ENCODE data around the gene ENHO. TPM values are rescaled to one million over a fixed set of nuclear protein-coding genes. Genes with fewer than 3 reads are reported as not detected.

The ENHO gene
- total and polyA plus RNA-seq, 3 donors from 2014 or later: 24.7 to 31.2 (median 25.7) TPM

GRCh38 chr9:34559624-34560455 is 37.0 kb upstream of the ENHO start:
- WGBS, 2 donors: 24 to 44% methylated on average over 9 to 14 of the region's 21 CpGs

GRCh38 chr9:34558919-34559623 is 36.3 kb upstream of the ENHO start:
- DNase-seq: no peak
- no peaks in the 10 kb centered on the region for H3K9me3 ChIP-seq
- no peaks in the 10 kb centered on the region for H3K27me3 ChIP-seq
- H3K36me3 ChIP-seq (ENCODE audit: low read depth, missing control alignments): no peaks in the 10 kb centered on the region
- TF ChIP-seq, protein P1, sequence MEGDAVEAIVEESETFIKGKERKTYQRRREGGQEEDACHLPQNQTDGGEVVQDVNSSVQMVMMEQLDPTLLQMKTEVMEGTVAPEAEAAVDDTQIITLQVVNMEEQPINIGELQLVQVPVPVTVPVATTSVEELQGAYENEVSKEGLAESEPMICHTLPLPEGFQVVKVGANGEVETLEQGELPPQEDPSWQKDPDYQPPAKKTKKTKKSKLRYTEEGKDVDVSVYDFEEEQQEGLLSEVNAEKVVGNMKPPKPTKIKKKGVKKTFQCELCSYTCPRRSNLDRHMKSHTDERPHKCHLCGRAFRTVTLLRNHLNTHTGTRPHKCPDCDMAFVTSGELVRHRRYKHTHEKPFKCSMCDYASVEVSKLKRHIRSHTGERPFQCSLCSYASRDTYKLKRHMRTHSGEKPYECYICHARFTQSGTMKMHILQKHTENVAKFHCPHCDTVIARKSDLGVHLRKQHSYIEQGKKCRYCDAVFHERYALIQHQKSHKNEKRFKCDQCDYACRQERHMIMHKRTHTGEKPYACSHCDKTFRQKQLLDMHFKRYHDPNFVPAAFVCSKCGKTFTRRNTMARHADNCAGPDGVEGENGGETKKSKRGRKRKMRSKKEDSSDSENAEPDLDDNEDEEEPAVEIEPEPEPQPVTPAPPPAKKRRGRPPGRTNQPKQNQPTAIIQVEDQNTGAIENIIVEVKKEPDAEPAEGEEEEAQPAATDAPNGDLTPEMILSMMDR (IDR thresholded peaks at IDR 0.05): no peak
- no peak for TF ChIP-seq POLR2A (IDR thresholded peaks at IDR 0.05)
- H3K4me3 ChIP-seq: no peak overlapping the region
- peaks cover 20% of the 10 kb centered on the region for H3K4me1 ChIP-seq
- H3K27ac ChIP-seq: peak overlapping the region in 1 of 2 donors; percentile 30
- intact Hi-C loops (cut with DNase I; ENCODE audit: low total_unique reads): no loop called here
- WGBS, 2 donors: 55% methylated on average over 17 of the region's 17 CpGs; no CpG with 5 or more reads in 1 of the 2 donors

More at GRCh38 chr9:34559624-34560455, 37.0 kb upstream of the ENHO start:
- H3K9me3 ChIP-seq: no peaks in the 10 kb centered on the region
- H3K4me3 ChIP-seq: no peak overlapping the region
- no peak for TF ChIP-seq POLR2A (IDR thresholded peaks at IDR 0.05)
- TF ChIP-seq, protein P1 (IDR thresholded peaks at IDR 0.05): no peak
- peak; percentile 55 for DNase-seq
- intact Hi-C loops (cut with DNase I; ENCODE audit: low total_unique reads): no loop called here
- peak overlapping the region in 1 of 2 donors; percentile 30 for H3K27ac ChIP-seq
- no peaks in the 10 kb centered on the region for H3K36me3 ChIP-seq (ENCODE audit: low read depth, missing control alignments)
- H3K4me1 ChIP-seq: peaks cover 20% of the 10 kb centered on the region
- H3K27me3 ChIP-seq: no peaks in the 10 kb centered on the region

DNA sequence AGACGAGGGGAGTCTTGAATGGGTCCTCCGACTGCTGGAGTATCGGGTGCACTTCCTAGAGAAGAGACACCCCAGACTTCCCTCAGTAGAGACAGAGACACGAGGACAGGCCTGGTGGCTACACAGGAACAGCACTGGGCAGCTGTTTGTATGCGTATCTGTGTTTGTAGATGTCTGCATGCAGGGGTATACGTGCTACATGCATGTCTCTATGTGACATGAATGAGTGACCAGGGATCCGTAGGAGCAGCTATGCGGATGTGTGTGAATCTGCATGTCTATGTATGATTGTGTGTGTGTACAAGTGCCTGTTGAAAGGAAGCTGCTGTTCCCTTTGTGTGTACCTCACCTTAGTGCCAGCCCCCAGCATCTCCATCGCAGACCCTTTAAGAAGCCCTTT is 35.6 kb upstream of the ENHO start:
- Histone ChIP-seq H3K27ac (no peak overlapping the region), H3K36me3 (ENCODE audit: low read depth, missing control alignments) (no peaks in the 10 kb centered on the region), H3K27me3 (no peaks in the 10 kb centered on the region), H3K9me3 (no peaks in the 10 kb centered on the region), H3K4me1 (peaks cover 20% of the 10 kb centered on the region), H3K4me3 (no peak overlapping the region)
- 74 to 82% methylated on average over 4 to 8 of the region's 9 CpGs for WGBS, 2 donors
- DNase-seq: no peak
- intact Hi-C loops (cut with DNase I; ENCODE audit: low total_unique reads): no loop called here
- TF ChIP-seq, protein P1 (IDR thresholded peaks at IDR 0.05): no peak
- TF ChIP-seq POLR2A (IDR thresholded peaks at IDR 0.05): no peak

GRCh38 chr9:34557426-34558321 is 34.9 kb upstream of the ENHO start:
- H3K36me3 ChIP-seq (ENCODE audit: low read depth, missing control alignments): no peaks in the 10 kb centered on the region
- TF ChIP-seq POLR2A (IDR thresholded peaks at IDR 0.05): no peak
- TF ChIP-seq, protein P1 (IDR thresholded peaks at IDR 0.05): no peak
- intact Hi-C loops (cut with DNase I; ENCODE audit: low total_unique reads): no loop called here
- peaks cover 20% of the 10 kb centered on the region for H3K4me1 ChIP-seq
- WGBS, 2 donors: 87 to 88% methylated on average over 18 of the region's 19 CpGs
- DNase-seq: no peak
- no peak overlapping the region for H3K27ac ChIP-seq
- H3K9me3 ChIP-seq: no peaks in the 10 kb centered on the region
- H3K27me3 ChIP-seq: no peaks in the 10 kb centered on the region
- H3K4me3 ChIP-seq: no peak overlapping the region

Measured in testis (tissue), 3 donors.